HepG2 (cell line): ENCODE results near the gene SMCHD1. TPM values are rescaled to one million over a fixed set of nuclear protein-coding genes. Genes with fewer than 3 reads are reported as not detected.

Experiments
- ARID2 ChIP-seq: sonication (generic); formaldehyde crosslinking; IDR thresholded peaks from 2 replicates; pipeline ENCODE4 v1.8.1; 2022; ENCODE audit warnings: mild to moderate bottlenecking, missing genetic modification reagents, borderline replicate concordance
- BCL3 ChIP-seq: sonication (generic); formaldehyde crosslinking; IDR thresholded peaks from 2 replicates; pipeline ENCODE4 v1.5.1; 2020; ENCODE audit warnings: mild to moderate bottlenecking, missing genetic modification reagents, moderate library complexity
- DDIT3 ChIP-seq: sonication (generic); formaldehyde crosslinking; IDR thresholded peaks from 2 replicates; pipeline ENCODE4 v1.4.0; 2020; ENCODE audit warnings: mild to moderate bottlenecking, missing genetic modification reagents
- IRF2 ChIP-seq: IDR thresholded peaks from 2 replicates; pipeline ENCODE4 v1.6.1; 2018; ENCODE audit warnings: missing genetic modification reagents, missing compliant biosample characterization
- LCORL ChIP-seq, 2 experiments: fragments of 450-650 bp in 1 of 2; sonication (generic) in 1 of 2; formaldehyde crosslinking in 1 of 2; IDR thresholded peaks; 2 replicates each; pipeline versions ENCODE4 v1.5.0 to v1.6.1; 2017 to 2020; ENCODE audit warnings: antibody characterized with exemption in 1 of 2, missing genetic modification reagents in 1 of 2
- MED1 ChIP-seq: sonication (generic); formaldehyde crosslinking; IDR thresholded peaks from 2 replicates; pipeline ENCODE4 v1.4.0; 2020; ENCODE audit warnings: missing genetic modification reagents
- MED8 ChIP-seq: sonication (generic); formaldehyde crosslinking; IDR thresholded peaks from 2 replicates; pipeline ENCODE4 v1.8.1; 2023; ENCODE audit warnings: mild to moderate bottlenecking, missing genetic modification reagents; ENCODE audit not compliant: insufficient replicate concordance
- NFIB ChIP-seq: sonication (generic); formaldehyde crosslinking; IDR thresholded peaks from 2 replicates; pipeline ENCODE4 v1.9.0; 2021; ENCODE audit warnings: missing genetic modification reagents, mild to moderate bottlenecking, borderline replicate concordance
- PHB2 ChIP-seq: fragments of 450-650 bp; IDR thresholded peaks from 2 replicates; pipeline ENCODE4 v1.6.1; 2018; ENCODE audit not compliant: partially characterized antibody
- PRMT3 ChIP-seq: sonication (generic); formaldehyde crosslinking; IDR thresholded peaks from 2 replicates; pipeline ENCODE4 v1.8.1; 2022; ENCODE audit warnings: low read depth, mild to moderate bottlenecking, moderate library complexity, missing genetic modification reagents, borderline replicate concordance
- SNAPC4 ChIP-seq: sonication (generic); formaldehyde crosslinking; IDR thresholded peaks from 2 replicates; pipeline ENCODE4 v1.4.0; 2020; ENCODE audit warnings: mild to moderate bottlenecking, missing genetic modification reagents
- U2AF2 ChIP-seq: fragments of 200-400 bp; formaldehyde crosslinking; IDR thresholded peaks from 2 replicates; pipeline ENCODE4 v1.6.1; 2017; ENCODE audit warnings: low read depth, mild to moderate bottlenecking, low read length
- XBP1 ChIP-seq: sonication (generic); formaldehyde crosslinking; IDR thresholded peaks from 2 replicates; pipeline ENCODE4 v1.5.0; 2020; ENCODE audit warnings: missing genetic modification reagents
- ZBTB3 ChIP-seq: sonication (generic); formaldehyde crosslinking; IDR thresholded peaks from 2 replicates; pipeline ENCODE4 v1.4.0; 2020; ENCODE audit warnings: low read depth, mild to moderate bottlenecking, moderate library complexity, missing genetic modification reagents, borderline replicate concordance
- ZIK1 ChIP-seq: sonication (generic); formaldehyde crosslinking; IDR thresholded peaks from 2 replicates; pipeline ENCODE4 v1.5.0; 2020; ENCODE audit warnings: mild to moderate bottlenecking, low read depth, missing genetic modification reagents, borderline replicate concordance
- ZNF12 ChIP-seq: sonication (generic); formaldehyde crosslinking; IDR thresholded peaks from 2 replicates; pipeline ENCODE4 v1.5.0; 2020; ENCODE audit warnings: missing genetic modification reagents
- ZNF205 ChIP-seq: IDR thresholded peaks from 2 replicates; pipeline ENCODE4 v1.6.1; 2018; ENCODE audit warnings: missing biosample characterization, missing genetic modification reagents
- ZNF263 ChIP-seq: sonication (generic); formaldehyde crosslinking; IDR thresholded peaks from 2 replicates; pipeline ENCODE4 v1.4.0; 2020; ENCODE audit warnings: missing genetic modification reagents
- ZNF432 ChIP-seq: sonication (generic); formaldehyde crosslinking; IDR thresholded peaks from 2 replicates; pipeline ENCODE4 v1.5.0; 2020; ENCODE audit warnings: missing genetic modification reagents, mild to moderate bottlenecking, borderline replicate concordance
- ZNF709 ChIP-seq: sonication (generic); formaldehyde crosslinking; IDR thresholded peaks from 2 replicates; pipeline ENCODE4 v1.5.0; 2020; ENCODE audit warnings: mild to moderate bottlenecking, missing genetic modification reagents
- ZZZ3 ChIP-seq: sonication (generic); formaldehyde crosslinking; IDR thresholded peaks from 2 replicates; pipeline ENCODE4 v1.4.0; 2020; ENCODE audit warnings: missing genetic modification reagents, mild to moderate bottlenecking, borderline replicate concordance
- polyA plus RNA-seq, 8 experiments: library from polyadenylated mRNA; depleted of rRNA in 3 of 8; stranded (reverse) in 7 of 8; unstranded in 1 of 8; fragments of >200 nt; fragmentation: Illumina TruSeq in 4 of 8; extraction: Trizol in 4 of 8; gene quantifications; 2 replicates each; pipeline versions ENCODE4 v1.2.1 to v1.2.3, GENCODE V29; 2011 to 2016; ENCODE audit warnings: low read depth in 4 of 8, missing spikeins in 1 of 8, mixed read lengths in 1 of 8; ENCODE audit not compliant: insufficient read depth in 1 of 8
- total RNA-seq, 5 experiments: library from RNA; depleted of rRNA; stranded (reverse); fragments of >200 nt; fragmentation: Illumina TruSeq; extraction: Trizol; gene quantifications; 2 replicates each; pipeline ENCODE4 v1.2.3, GENCODE V29; 2016; ENCODE audit warnings: low read depth in 1 of 5

Gene SMCHD1
- total and polyA plus RNA-seq, 2 of the 13 experiments (the other 11 are each of a cell fraction or from before 2014, with no cell fraction given): 21.4 to 93.6 TPM

- TF ChIP-seq SNAPC4: peak; percentile 46
- TF ChIP-seq LCORL (IDR thresholded peaks at IDR 0.05): no peak
- TF ChIP-seq LCORL (CRISPR knock-in tag; IDR thresholded peaks at IDR 0.05): no peak; the same call in 1 of the 2 replicates
- TF ChIP-seq PHB2: no peak
- TF ChIP-seq ZIK1: peak; percentile 45; the same call in 1 of the 2 replicates
- no peak; the same call in 1 of the 2 replicates for TF ChIP-seq IRF2 (CRISPR knock-in tag)
- TF ChIP-seq MED8 (CRISPR knock-in tag): peak; percentile 74
- TF ChIP-seq ZNF12 (CRISPR knock-in tag): no peak
- TF ChIP-seq XBP1 (CRISPR knock-in tag): no peak; the same call in 1 of the 2 replicates
- TF ChIP-seq ZNF709 (CRISPR knock-in tag): peak; percentile 78; the same call in 1 of the 2 replicates
- peak; percentile 60; the same call in 1 of the 2 replicates for TF ChIP-seq ZNF205
- TF ChIP-seq MED1 (CRISPR knock-in tag): peak; percentile 59; the same call in 1 of the 2 replicates
- TF ChIP-seq ZZZ3: no peak
- TF ChIP-seq ZNF432 (CRISPR knock-in tag): no peak
- no peak; the same call in 1 of the 2 replicates for TF ChIP-seq BCL3 (CRISPR knock-in tag)
- TF ChIP-seq DDIT3 (CRISPR knock-in tag): no peak
- TF ChIP-seq U2AF2: no peak
- TF ChIP-seq ZBTB3 (CRISPR knock-in tag): no peak
- TF ChIP-seq ARID2 (CRISPR knock-in tag): 0 out of 2 replicates have a peak, but pooled peaks have one; percentile 32
- no peak for TF ChIP-seq NFIB (CRISPR knock-in tag)
- peak; percentile 58; the same call in 1 of the 2 replicates for TF ChIP-seq ZNF263 (CRISPR knock-in tag)
- peak; percentile 93 for TF ChIP-seq PRMT3 (CRISPR knock-in tag)
Observed at GRCh38 chr18:2655178-2655953, at the start of gene SMCHD1 (continued).
